Keratinocyte (primary cell): ENCODE measurements around the gene RAMAC. TPM values are rescaled to one million over a fixed set of nuclear protein-coding genes. Genes with fewer than 3 reads are reported as not detected.

ENCODE experiments used
- DNase-seq: peaks from one replicate; pipeline ENCODE4 v3.0.0-alpha.2; 2011; ENCODE audit warnings: low read depth, missing footprints, low spot score
- FAIRE-seq: peaks from 2 replicates; lab custom pipeline; 2011; peaks lifted over from hg19 to GRCh38; lab: Jason Lieb, UNC
- H2AFZ ChIP-seq: 2 replicates; pipeline ENCODE4 v1.6.0; 2012; ENCODE audit warnings: low read length, control low read depth, inconsistent platforms; ENCODE audit not compliant: control insufficient read depth
- H3K27ac ChIP-seq: 2 replicates; pipeline ENCODE4 v1.5.1; 2011; ENCODE audit warnings: low read length; ENCODE audit not compliant: control insufficient read depth, insufficient read depth
- H3K27me3 ChIP-seq: 3 replicates; pipeline ENCODE4 v1.6.0; 2011; ENCODE audit warnings: low read length; ENCODE audit not compliant: control insufficient read depth, insufficient read depth; ENCODE audit errors: extremely low read depth
- H3K36me3 ChIP-seq, 2 experiments: 2 replicates in 1 of 2; 3 replicates in 1 of 2; pipeline ENCODE4 v1.5.1; 2011; ENCODE audit warnings: low read length in 2 of 2, mild to moderate bottlenecking in 1 of 2; ENCODE audit not compliant: control insufficient read depth in 2 of 2, insufficient read depth in 2 of 2; ENCODE audit errors: extremely low read depth in 1 of 2
- H3K4me1 ChIP-seq: 3 replicates; pipeline ENCODE4 v1.5.1; 2011; ENCODE audit warnings: low read length; ENCODE audit not compliant: control insufficient read depth, insufficient read depth; ENCODE audit errors: extremely low read depth
- H3K4me2 ChIP-seq: 3 replicates; pipeline ENCODE4 v1.6.0; 2011; ENCODE audit warnings: low read depth, low read length; ENCODE audit not compliant: control insufficient read depth, insufficient read depth; ENCODE audit errors: extremely low read depth
- H3K4me3 ChIP-seq, 3 experiments: fragments of 200-600 bp in 1 of 3; sonication (generic) in 1 of 3; 2 replicates in 2 of 3; 3 replicates in 1 of 3; pipeline ENCODE4 v1.5.1; 2011 to 2016; ENCODE audit warnings: low read length in 3 of 3, mild to moderate bottlenecking in 3 of 3, control low read depth in 2 of 3, inconsistent platforms in 1 of 3, low read depth in 1 of 3, mixed read lengths in 1 of 3, mixed run types in 1 of 3, moderate library complexity in 1 of 3; ENCODE audit not compliant: control insufficient read depth in 2 of 3, insufficient read depth in 2 of 3; ENCODE audit errors: extremely low read depth in 1 of 3
- H3K79me2 ChIP-seq: 2 replicates; pipeline ENCODE4 v1.6.0; 2012; ENCODE audit warnings: low read length; ENCODE audit not compliant: control insufficient read depth, insufficient read depth
- H3K9ac ChIP-seq: 3 replicates; pipeline ENCODE4 v1.6.0; 2011; ENCODE audit warnings: low read length; ENCODE audit not compliant: control insufficient read depth, insufficient read depth; ENCODE audit errors: extremely low read depth
- H3K9me1 ChIP-seq: 3 replicates; pipeline ENCODE4 v1.6.0; 2011; ENCODE audit warnings: low read length; ENCODE audit not compliant: control insufficient read depth, insufficient read depth; ENCODE audit errors: extremely low read depth
- H3K9me3 ChIP-seq: 2 replicates; pipeline ENCODE4 v1.5.1; 2012; ENCODE audit warnings: low read depth, low read length; ENCODE audit not compliant: control insufficient read depth
- H4K20me1 ChIP-seq: 3 replicates; pipeline ENCODE4 v1.6.0; 2011; ENCODE audit warnings: low read length; ENCODE audit not compliant: control insufficient read depth, insufficient read depth; ENCODE audit errors: extremely low read depth
- dilution Hi-C: fragments of 300-500 bp; cut with MboI; formaldehyde crosslinking; loops from one replicate; pipeline ENCODE4 v1.7.0; 2020; ENCODE audit warnings: low sequenced_read_pairs; ENCODE audit not compliant: extremely low pct_ligation_motif_present
- polyA plus RNA-seq, 5 experiments: library from polyadenylated mRNA; depleted of rRNA in 3 of 5; stranded (reverse) in 3 of 5; stranded (forward) in 1 of 5; unstranded in 1 of 5; fragments of >200 nt; gene quantifications; 1 replicate in 1 of 5; 2 replicates in 3 of 5; 3 replicates in 1 of 5; pipeline versions ENCODE4 v1.2.1 to v1.2.3, GENCODE V29; 2011 to 2012; ENCODE audit warnings: missing spikeins in 2 of 5, low read depth in 1 of 5, low replicate concordance in 1 of 5
- TF ChIP-seq, protein P1 (sequence below), 3 experiments: IDR thresholded peaks in 1 of 3; conservative IDR thresholded peaks in 1 of 3; optimal IDR thresholded peaks in 1 of 3; 2 replicates in 2 of 3; 3 replicates in 1 of 3; pipeline versions ENCODE3 to v1.5.1; 2011; ENCODE audit warnings: low read length in 3 of 3, mild to moderate bottlenecking in 3 of 3, moderate library complexity in 2 of 3, control low read depth in 1 of 3, inconsistent platforms in 1 of 3; ENCODE audit not compliant: insufficient read depth in 2 of 3; ENCODE audit errors: extremely low read depth in 1 of 3

RAMAC gene
- polyA plus RNA-seq, 1 donor (not counting 4 experiments of a cell fraction or from before 2014, with no cell fraction given), result 35.3 TPM

DNA sequence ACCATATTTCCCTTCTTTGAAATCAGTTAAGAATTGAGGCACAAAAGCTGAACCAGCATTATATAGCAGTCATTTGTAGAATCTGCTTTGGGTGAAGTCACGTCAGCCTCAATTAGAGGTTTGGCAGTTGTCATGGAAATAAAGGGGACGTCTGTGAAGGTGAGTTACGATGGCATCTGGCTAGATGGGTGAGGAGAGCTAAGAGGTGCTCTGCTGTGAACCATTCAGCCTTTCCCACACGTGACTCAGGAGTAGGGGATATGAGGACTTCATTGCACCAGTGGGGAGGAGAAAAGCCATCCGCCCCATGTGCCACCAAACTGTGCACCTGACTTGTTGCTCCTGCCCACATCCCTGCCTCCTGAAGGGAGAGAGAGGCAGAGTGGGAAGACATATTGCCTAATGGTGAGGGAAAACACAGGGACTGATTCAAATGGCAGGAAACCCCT lies 28.2 kb downstream of the RAMAC start:
- no peaks in the 10 kb centered on the region for H3K9me1 ChIP-seq
- TF ChIP-seq, protein P1, sequence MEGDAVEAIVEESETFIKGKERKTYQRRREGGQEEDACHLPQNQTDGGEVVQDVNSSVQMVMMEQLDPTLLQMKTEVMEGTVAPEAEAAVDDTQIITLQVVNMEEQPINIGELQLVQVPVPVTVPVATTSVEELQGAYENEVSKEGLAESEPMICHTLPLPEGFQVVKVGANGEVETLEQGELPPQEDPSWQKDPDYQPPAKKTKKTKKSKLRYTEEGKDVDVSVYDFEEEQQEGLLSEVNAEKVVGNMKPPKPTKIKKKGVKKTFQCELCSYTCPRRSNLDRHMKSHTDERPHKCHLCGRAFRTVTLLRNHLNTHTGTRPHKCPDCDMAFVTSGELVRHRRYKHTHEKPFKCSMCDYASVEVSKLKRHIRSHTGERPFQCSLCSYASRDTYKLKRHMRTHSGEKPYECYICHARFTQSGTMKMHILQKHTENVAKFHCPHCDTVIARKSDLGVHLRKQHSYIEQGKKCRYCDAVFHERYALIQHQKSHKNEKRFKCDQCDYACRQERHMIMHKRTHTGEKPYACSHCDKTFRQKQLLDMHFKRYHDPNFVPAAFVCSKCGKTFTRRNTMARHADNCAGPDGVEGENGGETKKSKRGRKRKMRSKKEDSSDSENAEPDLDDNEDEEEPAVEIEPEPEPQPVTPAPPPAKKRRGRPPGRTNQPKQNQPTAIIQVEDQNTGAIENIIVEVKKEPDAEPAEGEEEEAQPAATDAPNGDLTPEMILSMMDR (optimal IDR thresholded peaks at IDR 0.05 in 1 of 3, IDR thresholded peaks at IDR 0.05 in 1 of 3, conservative IDR thresholded peaks at IDR 0.05 in 1 of 3; ENCODE audit: extremely low read depth in 1 of 3, insufficient read depth in 2 of 3, low read length in 3 of 3), result no peak
- no peak overlapping the region for H3K27ac ChIP-seq
- peaks cover 22% of the 10 kb centered on the region for H3K79me2 ChIP-seq
- H4K20me1 ChIP-seq, result no peaks in the 10 kb centered on the region
- H3K36me3 ChIP-seq, result peaks cover 8 to 9% of the 10 kb centered on the region in 2 experiments
- H2AFZ ChIP-seq, result no peak overlapping the region
- no peaks in the 10 kb centered on the region for H3K27me3 ChIP-seq
- H3K9me3 ChIP-seq, result no peaks in the 10 kb centered on the region
- dilution Hi-C loops, result no loop called here
- H3K9ac ChIP-seq, result no peak overlapping the region
- no peak overlapping the region for H3K4me2 ChIP-seq
- H3K4me3 ChIP-seq, result no peak overlapping the region
- peaks cover 14% of the 10 kb centered on the region for H3K4me1 ChIP-seq
- DNase-seq (no peak), FAIRE-seq (no peak)

DNA sequence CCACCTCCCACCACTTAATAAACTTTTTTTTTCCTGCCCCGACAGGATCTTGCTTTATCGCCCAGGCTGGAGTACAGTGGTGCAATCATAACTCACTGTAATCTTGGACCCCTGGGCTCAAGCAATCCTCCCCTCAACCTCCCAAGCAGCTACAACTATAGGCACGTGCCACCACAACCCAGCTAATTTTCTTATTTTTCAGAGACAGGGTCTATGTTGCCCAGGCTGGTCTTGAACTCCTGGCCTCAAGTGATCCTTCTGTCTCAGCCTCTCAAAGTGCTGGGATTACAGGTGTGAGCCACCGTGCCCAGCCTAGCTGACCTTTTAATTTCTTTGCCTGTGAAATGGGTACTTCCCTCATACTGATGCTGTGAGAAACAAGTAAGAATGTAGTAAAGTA lies 29.4 kb downstream of the RAMAC start:
- no peaks in the 10 kb centered on the region for H4K20me1 ChIP-seq
- H3K9me1 ChIP-seq, result no peaks in the 10 kb centered on the region
- H2AFZ ChIP-seq, result no peak overlapping the region
- FAIRE-seq, result no peak
- H3K9ac ChIP-seq, result no peak overlapping the region
- TF ChIP-seq, protein P1 (optimal IDR thresholded peaks at IDR 0.05 in 1 of 3, IDR thresholded peaks at IDR 0.05 in 1 of 3, conservative IDR thresholded peaks at IDR 0.05 in 1 of 3; ENCODE audit: extremely low read depth in 1 of 3, insufficient read depth in 2 of 3, low read length in 3 of 3), result no peak
- no peak for DNase-seq
- H3K27me3 ChIP-seq, result no peaks in the 10 kb centered on the region
- peaks cover 10% of the 10 kb centered on the region for H3K4me1 ChIP-seq
- H3K36me3 ChIP-seq, result peaks cover 4 to 8% of the 10 kb centered on the region in 2 experiments
- H3K27ac ChIP-seq, result no peak overlapping the region
- peaks cover 10% of the 10 kb centered on the region for H3K79me2 ChIP-seq
- no peak overlapping the region for H3K4me3 ChIP-seq
- H3K4me2 ChIP-seq, result no peak overlapping the region
- no peaks in the 10 kb centered on the region for H3K9me3 ChIP-seq
- dilution Hi-C loops, result no loop called here
